ENCODE measurements around the gene C1GALT1. TPM values are rescaled to one million over a fixed set of nuclear protein-coding genes. Genes with fewer than 3 reads are reported as not detected.

Gene C1GALT1
- total and polyA plus RNA-seq, 11 donors: 4.3 to 36.4 (median 21.1) TPM

DNA sequence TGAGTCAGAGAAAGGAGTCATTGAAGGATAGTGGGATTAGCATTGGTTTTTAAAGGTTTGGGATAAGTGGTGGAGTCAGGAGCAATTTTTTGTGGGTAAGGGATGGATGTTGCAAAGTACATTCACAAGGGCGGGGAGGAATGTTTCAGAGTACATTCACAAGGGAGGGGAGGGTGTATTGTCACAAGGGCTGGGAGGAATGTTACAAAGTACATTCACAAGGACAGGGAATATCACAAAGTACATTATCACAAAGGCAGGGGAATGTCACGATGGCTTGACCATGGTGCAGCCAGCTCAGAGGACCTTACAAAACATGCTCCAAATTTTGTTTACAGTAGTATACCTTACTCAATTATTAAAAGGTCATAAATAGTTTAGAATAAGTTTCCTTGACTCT lies 30.3 kb downstream of the C1GALT1 start:
- ATAC-seq (peak in 2 of 4 donors; percentile 60 to 70), DNase-seq (no peak)
- no peaks in the 10 kb centered on the region for H3K9me3 ChIP-seq
- TF ChIP-seq POLR2A (IDR thresholded peaks at IDR 0.05): no peak
- TF ChIP-seq, protein P1, sequence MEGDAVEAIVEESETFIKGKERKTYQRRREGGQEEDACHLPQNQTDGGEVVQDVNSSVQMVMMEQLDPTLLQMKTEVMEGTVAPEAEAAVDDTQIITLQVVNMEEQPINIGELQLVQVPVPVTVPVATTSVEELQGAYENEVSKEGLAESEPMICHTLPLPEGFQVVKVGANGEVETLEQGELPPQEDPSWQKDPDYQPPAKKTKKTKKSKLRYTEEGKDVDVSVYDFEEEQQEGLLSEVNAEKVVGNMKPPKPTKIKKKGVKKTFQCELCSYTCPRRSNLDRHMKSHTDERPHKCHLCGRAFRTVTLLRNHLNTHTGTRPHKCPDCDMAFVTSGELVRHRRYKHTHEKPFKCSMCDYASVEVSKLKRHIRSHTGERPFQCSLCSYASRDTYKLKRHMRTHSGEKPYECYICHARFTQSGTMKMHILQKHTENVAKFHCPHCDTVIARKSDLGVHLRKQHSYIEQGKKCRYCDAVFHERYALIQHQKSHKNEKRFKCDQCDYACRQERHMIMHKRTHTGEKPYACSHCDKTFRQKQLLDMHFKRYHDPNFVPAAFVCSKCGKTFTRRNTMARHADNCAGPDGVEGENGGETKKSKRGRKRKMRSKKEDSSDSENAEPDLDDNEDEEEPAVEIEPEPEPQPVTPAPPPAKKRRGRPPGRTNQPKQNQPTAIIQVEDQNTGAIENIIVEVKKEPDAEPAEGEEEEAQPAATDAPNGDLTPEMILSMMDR (IDR thresholded peaks at IDR 0.05): no peak
- no peak overlapping the region for H3K27ac ChIP-seq
- 58 to 67% (median 64%) methylated on average over 2 of the region's 2 CpGs for WGBS, 4 donors
- intact Hi-C loops (cut with DNase I): no loop called here
- peaks cover 0 to 9% (median 1%) of the 10 kb centered on the region in 12 donors for H3K4me1 ChIP-seq
- H3K4me3 ChIP-seq: no peak overlapping the region
- H3K27me3 ChIP-seq: no peaks in the 10 kb centered on the region
- peaks cover 0 to 25% (median 4%) of the 10 kb centered on the region in 9 donors for H3K36me3 ChIP-seq

DNA sequence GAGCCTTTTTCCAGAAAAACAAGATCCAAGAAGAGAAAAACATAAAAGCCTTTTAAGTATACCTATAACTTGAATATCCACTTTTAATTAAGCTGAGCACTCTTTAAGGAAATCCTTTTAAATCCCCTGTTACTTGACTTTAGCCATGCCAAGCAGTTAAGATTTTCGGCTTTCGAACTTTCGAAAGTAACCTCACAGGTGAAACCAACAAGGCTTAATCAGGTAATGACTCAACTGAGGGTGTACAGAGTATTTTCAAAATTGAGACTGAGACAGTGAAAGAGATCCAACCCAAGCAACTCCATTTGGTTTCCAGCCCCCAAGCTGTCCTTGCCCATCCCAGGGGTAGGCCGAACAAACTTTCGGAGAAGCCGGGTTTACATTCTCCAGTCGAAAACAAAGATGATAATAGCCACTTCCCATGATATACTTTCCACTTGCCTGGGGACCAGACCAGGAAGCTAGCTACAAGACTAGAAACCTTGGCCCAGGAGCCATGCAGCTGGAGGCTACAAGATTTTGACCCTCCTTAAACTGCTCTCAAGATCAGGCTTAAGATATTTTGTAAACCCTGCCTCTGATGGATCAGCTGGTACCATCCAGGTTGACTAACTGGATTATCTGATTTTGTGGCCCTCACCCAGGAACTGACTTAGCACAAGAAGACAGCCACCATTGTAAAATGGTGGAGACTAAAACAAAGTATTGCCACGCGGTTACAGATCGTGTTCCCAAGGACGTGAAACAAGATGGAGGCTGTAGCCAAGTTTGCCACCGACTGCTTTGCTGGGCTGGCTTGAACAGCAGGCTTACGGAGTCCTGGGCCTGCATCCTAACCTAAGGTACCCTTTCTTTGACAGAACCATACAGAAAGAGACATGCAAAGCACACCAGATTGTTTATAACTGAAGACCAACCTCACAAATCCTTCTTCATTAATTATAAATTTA lies 32.3 kb downstream of the C1GALT1 start:
- intact Hi-C loops (cut with DNase I): no loop called here
- H3K27ac ChIP-seq: no peak overlapping the region
- WGBS, 4 donors: 91 to 97% (median 94%) methylated on average over 13 of the region's 13 CpGs
- H3K9me3 ChIP-seq: peaks cover 0 to 10% (median 0%) of the 10 kb centered on the region in 12 donors
- peaks cover 0 to 27% (median 4%) of the 10 kb centered on the region in 9 donors for H3K36me3 ChIP-seq
- no peaks in the 10 kb centered on the region for H3K27me3 ChIP-seq
- H3K4me3 ChIP-seq: no peak overlapping the region
- TF ChIP-seq POLR2A (IDR thresholded peaks at IDR 0.05): no peak
- ATAC-seq: no peak
- H3K4me1 ChIP-seq: peaks cover 0 to 9% (median 3%) of the 10 kb centered on the region in 12 donors
- DNase-seq: no peak

DNA sequence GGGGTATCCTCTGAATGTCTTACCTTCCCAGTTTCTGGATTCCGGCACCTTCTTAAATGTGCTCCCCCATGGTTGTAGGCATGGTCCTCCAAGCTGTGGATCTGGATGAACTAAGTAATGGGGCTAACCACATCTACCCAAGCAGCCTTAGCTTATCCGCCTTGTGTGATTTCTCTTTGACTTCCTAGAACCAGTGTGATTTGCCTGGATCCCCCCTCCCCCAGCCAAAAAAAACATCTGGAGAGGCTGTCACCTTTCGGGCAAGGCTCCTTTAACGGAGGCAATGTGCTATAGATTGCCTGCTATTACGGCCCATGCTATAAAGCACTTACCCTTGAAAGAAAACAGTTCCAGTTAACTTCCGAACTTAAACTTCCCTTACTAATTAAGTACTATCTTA lies 33.9 kb downstream of the C1GALT1 start:
- TF ChIP-seq POLR2A (IDR thresholded peaks at IDR 0.05): no peak
- TF ChIP-seq, protein P1 (IDR thresholded peaks at IDR 0.05): no peak
- DNase-seq (no peak), ATAC-seq (no peak)
- Histone ChIP-seq H3K4me3 (no peak overlapping the region), H3K9me3 (peaks cover 0 to 16% (median 0%) of the 10 kb centered on the region in 12 donors), H3K4me1 (peaks cover 0 to 12% (median 3%) of the 10 kb centered on the region in 12 donors), H3K36me3 (peaks cover 0 to 27% (median 4%) of the 10 kb centered on the region in 9 donors), H3K27me3 (no peaks in the 10 kb centered on the region), H3K27ac (no peak overlapping the region)
- intact Hi-C loops (cut with DNase I): no loop called here
- WGBS, 4 donors: 92 to 96% (median 95%) methylated on average over 6 of the region's 6 CpGs

DNA sequence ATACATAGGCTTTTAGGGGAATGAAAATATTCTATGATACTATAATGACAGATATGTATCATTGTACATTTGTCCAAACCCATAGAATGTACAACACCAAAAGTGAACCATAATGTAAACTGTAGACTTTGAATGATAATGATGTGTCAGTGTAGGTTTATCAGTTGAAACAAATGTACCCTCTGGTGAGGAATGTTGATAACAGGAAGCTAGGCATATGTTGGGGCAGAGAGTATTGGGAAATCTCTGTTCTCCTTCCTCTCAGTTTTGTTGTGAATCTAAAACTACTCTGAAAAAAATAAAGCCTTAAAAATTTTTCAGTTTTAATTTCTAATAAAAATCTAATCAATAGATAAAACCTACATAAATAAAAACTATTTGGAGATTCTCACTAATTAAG lies 36.9 kb downstream of the C1GALT1 start:
- peaks cover 0 to 16% (median 0%) of the 10 kb centered on the region in 12 donors for H3K9me3 ChIP-seq
- peaks cover 0 to 17% (median 9%) of the 10 kb centered on the region in 12 donors for H3K4me1 ChIP-seq
- DNase-seq (no peak), ATAC-seq (no peak)
- no peak overlapping the region for H3K4me3 ChIP-seq
- no peak for TF ChIP-seq POLR2A (IDR thresholded peaks at IDR 0.05)
- TF ChIP-seq, protein P1 (IDR thresholded peaks at IDR 0.05): no peak
- no peaks in the 10 kb centered on the region for H3K27me3 ChIP-seq
- no peak overlapping the region for H3K27ac ChIP-seq
- intact Hi-C loops (cut with DNase I): no loop called here
- peaks cover 0 to 25% (median 4%) of the 10 kb centered on the region in 9 donors for H3K36me3 ChIP-seq
